Occipital lobe (tissue), 3 donors: ENCODE data around the gene TMEM45B. TPM values are rescaled to one million over a fixed set of nuclear protein-coding genes. Genes with fewer than 3 reads are reported as not detected.

Source experiments
- DNase-seq: peaks from one replicate; lab custom pipeline; 2025; lab: John Stamatoyannopoulos, UW
- small RNA-seq: library from RNA; depleted of rRNA; stranded (forward); fragments of <200 nt; gene quantifications from one replicate; pipeline ENCODE3, GENCODE V24; 2014
- total RNA-seq: library from RNA; depleted of rRNA; stranded (reverse); fragments of >200 nt; gene quantifications from one replicate; pipeline ENCODE4 v1.2.3, GENCODE V29; 2014

TMEM45B gene
- total RNA-seq, 1 donor from 2014 or later: 0.31 TPM

- DNase-seq: no peak
Measured at GRCh38 chr11:129905402-129905801, 89.8 kb downstream of the TMEM45B start.

Small RNAs within 50 kb of the gene (small RNA-seq; reads per million reads assigned to genes)
- gene AP003327.1: not detected

Other genes with a start within 250 kb of the TMEM45B start
- 20.9 TPM for gene NFRKB, start 79.7 kb downstream of the TMEM45B start, total RNA-seq
- 13.6 TPM for gene PRDM10, start 187.0 kb downstream of the TMEM45B start, total RNA-seq